ENCODE data around the gene CHPF2.

The CHPF2 gene

DNA sequence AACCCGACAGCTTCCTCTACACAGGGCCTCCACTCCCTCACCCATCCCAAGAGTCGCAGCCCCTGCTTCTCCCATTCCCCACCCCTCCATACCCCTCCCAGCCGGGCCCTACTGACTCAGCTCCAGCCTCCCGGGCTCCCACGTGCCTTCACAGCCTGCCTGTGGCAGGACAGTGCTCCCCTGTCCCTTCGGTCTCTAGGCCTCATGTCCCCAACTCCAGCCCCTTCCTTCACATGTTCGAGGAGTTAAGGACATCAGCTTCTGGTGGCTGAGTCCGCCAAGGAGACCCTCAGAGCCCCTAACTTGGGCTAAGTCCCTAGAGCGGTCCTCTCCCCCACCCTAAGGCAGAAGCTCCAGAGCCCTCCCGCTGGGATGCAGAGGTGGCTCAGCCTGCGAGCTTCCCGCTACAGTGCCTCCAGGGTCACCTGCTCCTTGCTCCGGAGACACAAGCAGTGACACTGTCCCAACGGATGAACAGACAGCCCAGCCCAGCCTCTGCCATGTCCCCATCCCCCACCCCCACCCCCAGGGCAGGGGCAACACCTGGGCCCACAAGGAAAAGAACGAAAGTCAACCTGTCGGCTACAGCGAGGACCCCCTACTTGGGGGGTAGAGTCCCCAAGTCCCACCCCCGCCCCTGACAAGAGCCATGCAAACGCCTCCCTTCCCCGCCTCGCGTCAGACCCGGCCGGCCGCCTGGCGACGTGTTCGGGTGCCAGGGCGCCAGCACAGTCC, 15.5 kb downstream of the CHPF2 start:
- peak; percentile 54 for DNase-seq

DNA sequence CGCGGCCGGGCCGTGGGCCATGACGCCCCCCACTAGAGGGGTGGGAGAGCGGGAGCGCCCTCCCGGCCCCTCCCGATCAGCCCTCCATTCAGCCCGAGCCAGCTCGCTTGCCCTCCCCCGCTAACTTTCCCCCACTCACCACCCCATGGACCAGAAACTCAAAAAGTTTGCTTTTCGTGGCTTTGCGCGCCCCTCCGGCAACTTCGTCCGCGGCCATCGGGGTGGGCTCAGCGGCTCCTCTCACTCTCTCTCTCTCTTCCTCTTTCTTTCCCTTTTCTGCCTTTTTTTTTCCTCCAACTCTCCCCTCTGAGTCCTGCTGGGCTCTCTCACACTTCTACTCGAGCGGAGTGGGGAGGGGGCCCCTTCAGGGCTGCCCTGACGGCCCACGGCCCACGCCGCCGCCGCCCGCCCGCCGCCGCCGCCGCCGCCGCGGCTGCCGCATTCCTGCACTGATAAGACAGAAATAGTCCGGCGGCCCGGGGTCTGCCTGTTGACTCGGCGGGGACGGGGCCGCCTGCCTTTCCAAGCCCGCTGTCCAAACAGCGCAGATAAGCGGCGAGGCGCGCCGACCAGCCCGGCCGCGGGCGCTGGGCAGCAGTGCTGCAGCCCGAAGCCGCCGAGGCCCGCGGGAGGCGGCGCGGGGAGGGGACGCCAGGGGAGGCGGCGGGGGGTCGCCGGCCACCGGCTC, 16.2 kb downstream of the CHPF2 start, which contains the start of gene SMARCD3:
Gene SMARCD3, minus strand, starts transcription at position 349 of the 688 bp plus-strand sequence. Its CDS starts 132 bp downstream, at position 217.
- peak; percentile 82 for DNase-seq

DNA sequence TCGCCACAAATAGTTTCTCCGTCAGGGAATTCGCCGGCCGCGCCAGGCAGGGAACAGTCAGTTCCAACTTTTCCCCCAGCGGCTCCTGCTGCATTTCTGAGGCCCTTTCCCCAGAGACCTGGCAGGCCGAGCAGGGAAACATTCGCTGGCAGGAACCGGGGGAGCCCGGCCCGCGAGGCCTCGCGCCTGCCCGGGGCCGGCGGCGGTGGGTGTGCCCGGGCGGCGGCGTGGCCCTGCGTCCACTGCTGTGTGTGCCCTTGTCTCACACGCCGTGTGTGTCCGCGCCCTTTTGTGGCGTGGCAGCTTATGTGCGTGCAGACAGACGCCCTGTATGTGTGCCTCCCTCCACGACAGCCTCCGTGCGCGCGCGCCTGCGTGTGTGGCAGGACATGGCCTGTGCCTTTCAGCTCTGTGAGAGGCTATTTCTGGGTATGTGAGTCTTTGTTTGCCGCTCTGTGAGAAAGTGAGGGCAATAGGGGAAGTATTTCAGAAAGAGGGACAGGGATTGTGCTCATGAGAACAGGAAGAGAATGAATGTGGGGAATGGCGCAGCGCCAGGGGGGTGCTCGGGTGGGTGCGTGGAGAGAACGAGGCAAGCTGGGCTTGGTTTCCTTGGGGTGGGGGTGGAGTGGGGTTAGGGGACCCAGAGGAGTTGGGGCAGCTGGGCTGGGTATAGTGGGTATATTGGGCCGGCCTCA, 16.9 kb downstream of the CHPF2 start:
- peak; percentile 75 for DNase-seq

DNA sequence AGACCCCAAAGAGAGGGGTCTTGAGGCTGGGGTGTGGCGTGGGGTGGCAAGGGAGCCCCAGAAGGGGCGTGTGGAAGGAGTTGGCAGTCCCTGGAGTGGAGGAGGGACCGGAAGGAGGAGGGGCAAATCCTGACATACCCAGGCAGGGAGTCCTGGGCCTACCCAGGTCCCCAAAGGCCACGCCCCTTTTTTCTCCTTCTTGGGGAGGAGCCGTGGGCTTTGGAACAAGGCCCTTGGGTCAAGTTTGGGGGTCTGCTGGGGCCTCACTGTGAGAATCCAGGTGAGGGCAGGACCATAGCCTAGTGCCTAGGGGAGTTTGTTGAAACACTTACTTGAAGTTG, 17.4 kb downstream of the CHPF2 start:
- DNase-seq: peak; percentile 49

DNA sequence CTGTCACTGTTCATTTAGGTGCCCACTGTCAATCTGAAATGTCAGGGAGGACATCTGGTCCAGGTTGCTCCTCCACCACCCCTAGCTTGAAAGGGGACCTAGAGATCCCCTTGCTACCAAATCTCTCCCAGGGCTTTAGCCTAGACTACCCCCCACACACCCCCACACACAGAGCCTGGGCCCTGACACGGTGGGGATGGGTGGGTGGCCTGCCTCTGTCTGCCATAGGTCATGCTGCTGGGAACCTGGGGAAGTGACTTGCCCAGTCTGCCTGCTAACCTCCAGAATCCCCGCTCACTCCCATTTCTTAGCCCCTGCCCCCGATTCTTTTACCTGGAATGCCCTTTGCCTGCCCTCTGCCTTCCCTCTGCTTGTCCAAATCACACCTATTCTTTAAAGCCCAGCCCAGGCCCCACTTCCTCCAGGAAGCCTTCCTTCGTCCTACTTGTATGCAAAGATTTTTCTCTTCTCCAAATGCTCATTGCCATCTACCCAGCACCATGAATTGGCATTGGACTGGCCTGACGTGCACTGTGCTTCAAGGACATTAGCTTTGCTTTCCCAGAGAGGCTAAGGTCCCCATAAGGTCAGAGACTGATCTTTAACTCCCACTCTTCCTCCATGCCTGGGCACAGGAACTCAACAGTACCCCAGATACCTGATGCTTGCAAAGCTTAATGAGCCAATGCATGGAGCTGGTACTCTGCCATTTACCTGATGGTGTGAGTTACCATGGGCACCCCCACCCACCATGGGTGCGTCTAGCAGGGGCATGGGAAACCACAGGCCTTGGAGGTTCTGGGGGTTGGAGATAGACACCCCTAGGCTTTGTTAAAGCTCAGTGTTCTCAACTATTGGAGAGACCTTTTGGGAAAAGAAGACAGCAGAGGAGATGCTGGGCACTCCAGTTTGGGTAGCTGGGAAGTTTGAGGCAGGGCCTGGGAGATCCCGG, 18.2 kb downstream of the CHPF2 start:
- DNase-seq: peak; percentile 28

DNA sequence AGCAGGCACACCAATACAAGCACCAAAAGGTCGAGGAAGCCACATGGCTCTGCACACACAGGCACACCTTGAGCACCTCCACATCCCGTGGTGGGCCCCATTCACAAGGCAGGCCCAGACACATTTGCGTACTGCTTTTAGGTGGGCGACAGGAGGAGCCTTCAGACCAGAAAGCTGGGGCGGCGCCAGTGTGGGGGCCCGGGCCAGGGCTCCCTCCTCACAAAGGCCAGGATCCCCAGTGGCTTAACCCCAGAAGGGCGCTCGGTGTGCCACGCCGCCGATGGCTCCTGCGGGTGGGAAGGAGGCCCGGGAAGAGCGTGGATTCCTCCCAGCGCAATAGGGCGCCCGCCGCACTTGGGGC, 19.0 kb downstream of the CHPF2 start:
- no peak for DNase-seq

DNA sequence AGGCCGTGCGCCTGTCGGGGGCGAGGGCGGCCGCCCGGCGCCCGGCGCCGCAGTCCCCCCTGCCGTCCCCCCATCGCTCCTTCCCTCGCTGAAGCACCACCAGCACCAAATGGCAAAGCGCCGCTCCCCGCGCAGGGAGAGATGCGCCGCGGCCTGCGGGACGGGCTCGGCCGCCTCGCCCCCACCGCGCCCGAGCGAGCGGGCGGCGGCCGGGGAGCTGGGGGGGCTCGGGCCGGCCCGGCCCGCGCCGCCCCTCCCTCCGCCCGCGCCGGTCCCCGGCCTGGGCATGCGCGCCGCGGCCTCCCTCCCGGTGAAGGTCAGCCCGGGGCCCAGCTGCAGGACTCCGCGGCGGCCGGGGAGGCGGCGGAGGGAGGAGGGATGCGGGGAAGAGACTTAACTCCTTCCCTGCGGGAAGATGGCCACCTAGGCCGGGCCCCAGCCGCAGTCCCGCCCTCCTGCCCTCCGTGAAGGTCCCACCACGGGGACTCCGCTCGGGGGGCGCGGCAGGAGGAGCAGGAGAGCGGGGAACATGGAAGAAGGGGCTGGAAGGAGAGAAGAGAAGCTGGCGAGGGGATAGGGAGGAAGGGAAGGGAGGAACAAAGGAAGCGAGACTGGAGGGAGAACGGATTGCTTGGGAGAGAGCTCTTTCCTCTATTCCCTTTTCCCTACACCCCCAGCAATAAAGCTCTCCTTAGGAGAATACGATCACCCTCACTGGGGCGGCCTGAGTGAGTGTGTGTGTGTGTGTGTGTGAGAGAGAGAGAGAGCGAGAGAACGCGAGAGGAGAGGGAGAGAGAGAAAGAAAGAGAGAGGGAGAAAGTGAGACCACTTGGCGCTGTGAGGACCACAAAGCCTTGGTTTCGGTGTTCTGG, 19.6 kb downstream of the CHPF2 start:
- DNase-seq: peak; percentile 90

DNA sequence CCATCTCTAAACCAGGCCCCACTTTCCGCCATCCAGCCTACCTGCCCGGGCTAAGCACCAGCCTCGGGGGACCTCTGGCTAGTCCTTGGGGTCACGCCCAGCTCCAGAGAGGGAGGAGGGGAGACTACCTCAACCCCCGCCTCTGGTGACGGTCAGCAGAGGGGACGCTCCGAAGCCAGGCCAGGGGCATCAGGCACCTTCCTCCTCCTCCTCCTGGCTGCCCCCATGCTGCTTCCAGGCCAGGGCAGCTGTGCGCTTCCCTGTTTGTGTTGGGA, 20.2 kb downstream of the CHPF2 start:
- DNase-seq: no peak

DNA sequence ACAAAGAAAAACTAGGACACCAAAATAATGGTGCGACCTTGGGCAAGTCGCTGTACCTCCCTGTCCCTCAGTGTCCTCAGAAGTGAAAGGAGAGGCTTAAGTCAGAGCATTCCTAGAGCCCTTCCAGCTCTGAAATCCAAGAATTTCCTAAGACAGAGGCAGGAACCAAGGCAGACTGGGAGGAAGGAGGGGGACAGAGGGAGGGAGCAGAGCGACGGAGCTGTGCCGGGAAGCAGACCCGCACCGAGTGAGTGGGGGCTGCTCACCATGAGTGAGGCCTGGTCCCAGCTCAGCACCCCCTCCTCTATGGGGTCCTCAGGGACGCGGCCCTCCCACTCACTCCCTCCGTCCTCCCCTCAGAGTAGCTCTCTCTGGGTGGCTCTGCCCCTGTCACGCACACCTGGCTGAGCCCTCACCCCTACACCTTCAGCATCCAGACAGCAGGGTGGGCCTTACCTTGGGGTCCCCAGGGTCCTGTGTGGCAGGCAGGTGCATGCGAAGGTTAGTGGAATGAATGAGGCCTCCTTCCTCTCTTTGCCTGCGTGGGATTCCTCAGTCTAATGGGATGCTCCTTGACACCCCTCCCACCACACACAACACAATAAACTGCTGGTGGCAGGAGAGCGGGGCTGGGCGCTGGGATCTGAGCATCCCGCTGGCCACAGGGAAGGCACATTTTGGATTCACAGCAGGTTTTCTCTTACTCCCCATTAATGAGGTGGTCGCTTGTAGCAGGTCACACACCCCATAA, 20.9 kb downstream of the CHPF2 start:
- DNase-seq: peak; percentile 50

DNA sequence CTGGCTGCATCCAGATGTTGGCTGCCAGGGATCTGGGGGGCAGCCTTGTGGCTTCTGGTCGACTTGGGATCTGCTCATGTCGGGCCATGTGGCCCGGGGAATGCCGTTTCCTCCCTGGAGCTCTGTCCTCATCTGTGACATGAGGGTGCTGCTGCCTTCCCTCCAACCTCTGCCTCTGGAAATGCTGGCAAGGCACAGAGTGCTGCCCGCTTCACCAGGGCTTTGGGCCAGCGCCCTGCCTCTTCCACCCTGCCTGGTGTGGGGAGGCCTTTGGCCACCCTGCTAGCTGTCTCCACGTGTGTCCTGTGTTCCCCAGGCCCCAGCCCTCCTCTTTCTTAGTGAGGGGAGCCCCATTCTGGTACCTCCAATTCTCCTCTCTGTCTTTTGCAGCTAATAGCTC, 22.0 kb downstream of the CHPF2 start:
- DNase-seq: no peak

DNA sequence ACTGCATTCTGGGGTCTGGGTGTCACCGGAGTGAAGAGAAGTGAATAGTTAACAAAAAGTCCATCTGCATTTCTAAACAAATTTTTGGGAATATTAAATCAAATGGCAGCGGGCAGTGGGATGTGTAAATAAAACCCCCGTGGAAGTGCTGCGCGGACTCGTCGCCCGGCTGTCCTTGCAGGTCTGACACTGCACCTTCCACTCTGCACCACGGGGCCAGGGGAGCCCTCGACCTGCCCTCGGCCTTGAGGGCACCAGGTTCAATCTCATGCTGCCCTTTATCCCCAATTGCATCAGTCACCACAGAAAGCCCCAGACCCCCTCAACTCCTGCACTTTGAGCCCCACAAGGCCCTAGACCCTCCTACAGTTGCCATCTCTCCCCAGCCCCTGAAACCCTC, 22.6 kb downstream of the CHPF2 start:
- DNase-seq: no peak

DNA sequence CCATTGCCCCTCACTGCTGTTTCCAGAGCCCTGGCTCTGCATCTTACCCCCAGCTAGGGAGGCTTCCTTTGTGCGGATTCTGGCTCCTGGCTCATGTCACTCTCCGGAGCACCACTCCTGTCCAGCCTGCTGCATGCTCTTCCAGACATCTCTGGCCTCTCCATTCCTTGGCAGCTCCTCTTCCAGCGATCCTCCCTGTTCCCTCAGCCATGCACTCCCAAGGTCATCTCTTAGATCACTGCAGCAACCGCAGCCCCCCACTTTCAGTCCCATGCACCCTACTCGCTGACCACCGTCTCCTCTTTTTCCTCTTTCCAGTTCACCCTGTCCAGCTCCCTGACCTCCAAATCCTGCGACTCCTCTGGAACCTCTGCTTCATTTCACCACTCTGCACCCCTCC, 23.1 kb downstream of the CHPF2 start:
- DNase-seq: no peak

DNA sequence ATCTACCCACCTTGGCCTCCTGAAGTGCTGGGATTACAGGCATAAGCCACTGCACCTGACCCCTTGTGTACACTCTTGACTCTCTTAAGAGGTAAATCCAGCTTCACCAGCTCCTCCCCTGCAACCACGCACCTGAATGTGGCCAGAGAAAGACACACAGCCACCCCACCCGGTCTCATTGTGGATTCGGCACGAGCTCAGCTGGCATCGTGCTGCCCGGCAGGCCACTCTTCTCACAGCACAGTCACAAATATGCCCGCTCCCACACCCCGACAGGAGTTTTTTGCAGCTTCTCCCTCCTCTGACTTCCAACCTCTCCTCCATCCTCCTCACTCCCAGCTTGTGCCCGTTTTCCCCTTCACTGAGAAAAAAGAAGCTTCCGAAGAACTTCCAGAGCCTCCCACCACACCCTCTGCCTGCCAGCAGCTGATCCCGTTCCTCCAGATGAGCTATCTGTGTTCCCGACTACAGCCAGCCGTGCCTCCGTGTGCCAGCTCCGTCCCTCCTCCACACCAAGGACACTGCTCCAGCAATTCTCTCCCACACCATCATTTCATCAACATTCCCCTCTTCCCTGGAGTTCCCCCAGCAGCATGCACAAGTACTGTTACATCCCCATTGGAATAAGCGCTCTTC, 24.2 kb downstream of the CHPF2 start:
- no peak for DNase-seq

DNA sequence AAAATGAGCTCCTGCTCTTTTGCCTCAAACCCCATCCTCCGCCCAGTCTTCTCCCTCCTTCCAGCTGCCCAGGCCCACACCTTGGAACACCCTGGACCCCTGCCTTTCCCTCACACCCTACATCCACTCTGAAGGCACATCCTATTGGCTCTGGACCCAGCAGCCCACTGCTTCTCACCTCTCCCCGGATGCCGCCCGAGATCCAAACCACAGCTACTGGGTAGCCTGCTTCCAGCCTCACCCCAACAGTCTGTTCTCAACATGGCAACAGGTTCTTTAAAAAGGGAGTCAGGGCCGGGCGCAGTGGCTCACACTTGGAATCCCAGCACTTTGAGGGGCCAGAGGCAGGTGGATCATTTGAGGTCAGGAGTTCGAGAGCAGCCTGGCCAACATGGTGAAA, 25.7 kb downstream of the CHPF2 start:
- no peak for DNase-seq

DNA sequence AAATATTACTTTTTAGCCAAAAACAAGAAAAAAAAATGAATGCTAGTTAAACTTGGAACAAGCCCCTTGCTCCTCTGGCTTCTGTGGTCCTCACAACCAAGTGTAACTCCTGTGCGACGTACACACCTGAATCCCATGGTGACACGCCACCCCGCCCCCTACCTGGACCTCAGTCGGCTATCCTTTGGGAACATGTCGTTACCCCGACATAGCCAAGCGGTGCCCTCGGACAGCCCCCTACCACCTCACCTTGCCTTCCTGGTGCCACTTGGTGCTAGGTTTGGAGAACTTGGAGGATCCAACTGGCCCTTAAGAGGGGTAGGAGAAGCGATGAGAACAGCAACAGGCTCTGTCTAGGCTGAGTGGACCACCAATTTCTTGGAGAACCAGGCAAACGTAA, 28.2 kb downstream of the CHPF2 start:
- no peak for DNase-seq

DNA sequence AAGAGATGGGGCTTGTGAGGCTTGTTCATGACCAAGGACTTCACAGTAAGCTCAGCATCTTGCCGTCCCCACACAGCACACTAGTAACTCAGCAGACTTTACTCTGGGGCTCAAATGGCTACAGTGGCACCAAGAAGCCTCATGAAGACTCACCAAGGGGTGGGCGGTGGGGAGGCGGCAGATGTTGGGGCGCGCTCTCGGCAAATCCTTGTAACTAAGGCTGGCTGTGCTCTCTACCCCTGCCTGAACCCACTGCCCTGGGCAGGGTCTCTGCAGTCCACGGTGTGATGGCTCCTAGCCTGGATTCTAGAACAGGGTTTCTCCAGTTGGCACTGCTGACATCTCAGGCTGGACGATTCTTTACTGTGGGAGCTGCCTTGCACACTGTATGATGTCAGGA, 28.6 kb downstream of the CHPF2 start:
- DNase-seq: no peak

DNA sequence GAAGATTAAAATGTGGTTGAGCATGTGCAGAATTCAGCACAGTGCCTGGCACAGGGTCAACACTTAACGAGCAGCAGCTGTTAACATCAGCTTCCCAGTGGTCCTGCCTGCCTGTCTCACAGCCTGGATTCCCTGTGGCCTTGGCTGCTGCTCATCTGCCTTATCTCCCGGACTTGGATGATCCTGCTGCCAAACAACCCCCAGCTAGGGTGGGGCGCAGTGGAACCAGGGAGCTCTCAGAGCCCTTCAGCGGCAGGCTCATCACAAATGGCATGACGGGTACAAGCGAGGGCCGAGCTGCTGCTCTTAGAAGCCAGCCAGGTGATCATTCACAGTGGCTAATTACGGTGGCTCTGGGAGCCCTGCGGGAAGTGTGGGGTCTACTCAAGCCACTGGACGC, 29.2 kb downstream of the CHPF2 start:
- no peak for DNase-seq

DNA sequence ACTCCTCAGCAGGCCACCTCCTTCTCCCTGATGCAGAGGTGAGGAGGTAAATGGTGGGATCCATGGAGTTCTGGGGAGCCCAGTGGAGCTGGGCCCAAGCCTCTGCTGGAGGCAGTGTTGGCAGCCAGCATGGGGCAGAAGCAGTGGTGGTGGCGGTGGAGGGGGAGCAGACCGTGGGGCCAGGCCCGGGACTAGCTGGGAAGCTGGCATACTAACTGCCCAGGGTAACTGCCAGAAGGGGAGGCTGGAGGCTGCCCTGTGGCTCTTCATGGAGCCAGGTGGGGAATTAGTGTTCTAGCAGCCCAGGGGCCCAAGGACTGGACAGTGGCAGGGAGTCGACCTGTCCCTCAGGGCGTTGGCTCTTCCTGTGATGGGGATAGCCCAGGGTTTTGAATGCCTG, 32.3 kb downstream of the CHPF2 start:
- no peak for DNase-seq

DNA sequence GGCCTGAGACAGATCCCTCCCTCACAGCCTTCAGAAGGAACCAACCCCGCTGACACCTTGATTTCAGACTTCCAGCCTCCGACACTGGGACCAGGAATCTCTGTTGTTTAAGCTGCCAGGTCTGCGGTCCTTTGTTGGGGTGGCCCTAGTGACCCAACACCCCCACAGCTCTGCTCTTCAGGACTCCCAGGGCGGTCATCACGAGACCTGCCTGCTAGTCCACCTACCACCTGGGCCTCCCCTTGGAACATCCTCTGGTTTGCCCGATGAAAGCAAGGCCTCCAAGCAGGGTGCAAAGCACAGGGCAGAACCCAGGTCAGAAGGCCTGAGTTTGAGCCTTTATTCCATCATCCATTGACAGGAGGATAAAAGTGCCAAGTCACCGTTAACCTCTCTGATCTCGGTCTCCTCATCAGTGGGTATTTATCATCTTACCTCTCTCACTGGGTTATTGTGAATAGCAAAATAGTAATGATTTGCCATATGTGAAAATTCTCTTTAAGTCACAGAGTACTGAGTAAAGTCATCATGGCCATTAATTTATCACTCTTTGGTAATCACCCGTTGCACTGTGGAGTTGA, 33.2 kb downstream of the CHPF2 start:
- DNase-seq: no peak

DNA sequence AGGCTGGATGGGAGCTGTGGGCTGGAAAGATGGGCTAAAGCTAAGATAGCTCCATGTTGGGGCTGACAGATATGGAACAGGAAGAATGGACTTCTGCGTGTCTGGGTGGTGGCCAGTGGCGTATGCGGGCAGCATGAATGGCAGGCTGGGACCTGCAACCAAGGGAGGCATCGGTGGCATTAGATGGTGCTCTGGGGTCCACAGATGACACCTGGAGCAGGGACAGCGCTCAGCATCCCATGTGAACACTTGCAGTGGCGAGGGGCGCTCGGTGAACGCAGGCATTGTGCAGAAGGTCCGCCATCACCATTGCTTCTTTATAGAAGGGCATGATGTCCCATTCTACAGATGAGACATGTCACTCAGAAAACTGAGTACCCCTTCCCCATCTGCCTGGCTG, 37.2 kb downstream of the CHPF2 start:
- DNase-seq: no peak
